GM19468 (cell line): ENCODE results near the gene REELD1.

ENCODE experiments used
- ATAC-seq: cut with Tn5 transposase; IDR thresholded peaks from one replicate; pipeline ENCODE4 v1.9.1; 2021; ENCODE audit warnings: mild to moderate bottlenecking, moderate library complexity, moderate number of reproducible peaks; ENCODE audit not compliant: unreplicated experiment; ENCODE audit errors: extremely low read depth

The REELD1 gene

GRCh38 chr4:146214238-146214637 lies at the start of gene REELD1:
Gene REELD1, plus strand, starts transcription at chr4:146214538. Its CDS starts 2,415 bp downstream, at chr4:146216953.
- ATAC-seq, result no peak

GRCh38 chr4:146165221-146165620 lies 49.1 kb upstream of the REELD1 start:
- no peak for ATAC-seq

- ATAC-seq, result no peak
Observed at GRCh38 chr4:146165840-146166239, 48.5 kb upstream of the REELD1 start.

- no peak for ATAC-seq
Observed at GRCh38 chr4:146170149-146170548, 44.2 kb upstream of the REELD1 start.

GRCh38 chr4:146175541-146176453 lies 38.5 kb upstream of the REELD1 start, which contains the start of gene LSM6:
Gene LSM6, plus strand, starts transcription at chr4:146175718. Its CDS starts 7,204 bp downstream, at chr4:146182922.
- ATAC-seq, result peak; percentile 87

- ATAC-seq, result no peak
Observed at GRCh38 chr4:146176891-146177290, 37.4 kb upstream of the REELD1 start.

- ATAC-seq, result no peak
Observed at GRCh38 chr4:146178126-146178525, 36.2 kb upstream of the REELD1 start.

- ATAC-seq, result no peak
Observed at GRCh38 chr4:146179784-146180370, 34.5 kb upstream of the REELD1 start.

- no peak for ATAC-seq
Observed at GRCh38 chr4:146182443-146182842, 31.9 kb upstream of the REELD1 start.

GRCh38 chr4:146183209-146183608 lies 31.1 kb upstream of the REELD1 start:
- no peak for ATAC-seq

- ATAC-seq, result no peak
Observed at GRCh38 chr4:146186041-146186440, 28.3 kb upstream of the REELD1 start.

GRCh38 chr4:146186596-146186995 lies 27.7 kb upstream of the REELD1 start:
- no peak for ATAC-seq

GRCh38 chr4:146190456-146190855 lies 23.9 kb upstream of the REELD1 start:
- no peak for ATAC-seq

- no peak for ATAC-seq
Observed at GRCh38 chr4:146191766-146192458, 22.4 kb upstream of the REELD1 start.

- ATAC-seq, result no peak
Observed at GRCh38 chr4:146193628-146194027, 20.7 kb upstream of the REELD1 start.

- no peak for ATAC-seq
Observed at GRCh38 chr4:146194212-146194611, 20.1 kb upstream of the REELD1 start.

- no peak for ATAC-seq
Observed at GRCh38 chr4:146202665-146203064, 11.7 kb upstream of the REELD1 start.

- ATAC-seq, result no peak
Observed at GRCh38 chr4:146207410-146207809, 6.9 kb upstream of the REELD1 start.

GRCh38 chr4:146210890-146211289 lies 3.4 kb upstream of the REELD1 start:
- ATAC-seq, result no peak

- no peak for ATAC-seq
Observed at GRCh38 chr4:146211440-146211839, 2.9 kb upstream of the REELD1 start.

GRCh38 chr4:146212781-146213180 lies 1.6 kb upstream of the REELD1 start:
- ATAC-seq, result no peak
